Nephron (organoid): Measurements from ENCODE around the gene SHISAL1.

Source experiments
- H3K27ac Mint-ChIP-seq, 3 experiments: 2 replicates each; pipeline ENCODE4 v1.8.0; 2020; ENCODE audit warnings: mixed read lengths in 3 of 3, mild to moderate bottlenecking in 2 of 3, moderate library complexity in 1 of 3
- H3K27me3 Mint-ChIP-seq: 2 replicates; pipeline ENCODE4 v1.8.0; 2021; ENCODE audit warnings: low read depth, mild to moderate bottlenecking, moderate library complexity, mixed read lengths
- H3K36me3 Mint-ChIP-seq: 2 replicates; pipeline ENCODE4 v1.8.0; 2020; ENCODE audit warnings: low read depth, mixed read lengths
- H3K4me1 Mint-ChIP-seq: 2 replicates; pipeline ENCODE4 v1.8.0; 2020; ENCODE audit warnings: mixed read lengths
- H3K4me3 Mint-ChIP-seq, 3 experiments: 2 replicates each; pipeline ENCODE4 v1.8.0; 2020; ENCODE audit warnings: mild to moderate bottlenecking in 3 of 3, mixed read lengths in 3 of 3, moderate library complexity in 2 of 3
- H3K9me3 Mint-ChIP-seq: 2 replicates; pipeline ENCODE4 v1.8.0; 2020; ENCODE audit warnings: mixed read lengths
- CTCF ChIP-seq, 3 experiments: fragments of 200-600 bp; sonication (generic); IDR thresholded peaks; one replicate each; pipeline ENCODE4 v1.5.0; 2021; ENCODE audit warnings: antibody characterized with exemption in 3 of 3; ENCODE audit not compliant: unreplicated experiment in 3 of 3

SHISAL1 gene

DNA sequence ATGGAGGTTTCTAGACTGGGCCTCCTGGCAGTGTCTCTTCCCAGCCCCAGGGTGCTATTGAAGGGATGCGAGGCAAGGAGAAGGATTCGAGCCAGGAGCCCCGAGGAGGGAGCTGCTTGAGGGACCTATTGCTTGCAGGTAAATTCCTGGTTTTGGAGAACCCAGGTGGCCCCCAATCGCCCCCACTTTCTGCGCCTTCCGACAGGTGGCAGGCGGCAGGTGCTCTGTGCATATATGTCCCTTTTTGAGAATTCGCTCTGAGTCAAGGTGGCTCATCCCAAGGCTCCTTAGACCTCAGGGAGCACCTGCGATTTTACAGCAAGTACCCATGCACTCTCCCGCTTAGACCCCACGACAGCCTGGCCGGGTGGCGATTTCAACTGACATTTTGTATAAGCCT is 40.3 kb upstream of the SHISAL1 start:
- Mint-ChIP-seq H3K27ac (no peak overlapping the region), H3K27me3 (peaks cover 35% of the 10 kb centered on the region), H3K36me3 (no peaks in the 10 kb centered on the region), H3K9me3 (no peaks in the 10 kb centered on the region), H3K4me1 (peaks cover 54% of the 10 kb centered on the region), H3K4me3 (no peak overlapping the region)
- TF ChIP-seq CTCF (IDR thresholded peaks at IDR 0.05; ENCODE audit: unreplicated experiment in 3 of 3): no peak

GRCh38 chr22:44352378-44353035 is 39.8 kb upstream of the SHISAL1 start:
- Mint-ChIP-seq H3K9me3 (no peaks in the 10 kb centered on the region), H3K27ac (no peak overlapping the region), H3K27me3 (peaks cover 31% of the 10 kb centered on the region), H3K36me3 (no peaks in the 10 kb centered on the region), H3K4me1 (peaks cover 52% of the 10 kb centered on the region), H3K4me3 (no peak overlapping the region)
- TF ChIP-seq CTCF (IDR thresholded peaks at IDR 0.05; ENCODE audit: unreplicated experiment in 3 of 3): no peak

DNA sequence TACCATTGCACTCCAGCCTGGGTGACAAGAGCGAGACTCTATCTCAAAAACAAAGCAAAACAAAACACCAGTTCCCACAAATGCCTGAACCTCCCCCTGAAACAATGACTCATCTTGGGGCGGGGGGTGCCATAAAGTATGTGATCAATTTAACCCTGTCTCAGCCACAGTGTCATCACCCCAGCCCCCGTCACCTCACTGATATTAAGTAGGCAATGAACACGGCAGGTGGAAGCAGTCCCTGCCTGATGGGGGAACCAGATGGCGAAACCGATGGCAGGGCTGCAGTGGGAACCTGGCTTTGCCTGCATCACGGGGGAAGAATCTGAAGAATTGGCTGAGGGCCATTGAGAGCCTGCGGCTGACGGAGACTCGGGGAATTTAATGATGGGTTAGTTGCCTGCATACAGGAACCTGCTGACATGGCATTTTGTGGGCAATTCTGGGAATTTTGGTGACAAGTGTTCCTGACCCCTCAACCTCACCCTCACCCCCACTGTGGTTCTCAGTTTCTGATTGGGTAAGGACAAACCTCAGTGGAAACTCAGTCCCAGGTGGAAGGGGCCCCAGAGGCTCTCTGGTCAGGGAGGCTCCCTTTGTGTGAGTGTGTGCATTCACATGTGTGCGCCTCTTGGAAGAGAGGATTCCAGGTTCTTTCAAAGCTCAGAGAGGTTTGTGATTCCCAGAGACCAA is 39.1 kb upstream of the SHISAL1 start:
- TF ChIP-seq CTCF (IDR thresholded peaks at IDR 0.05; ENCODE audit: unreplicated experiment in 3 of 3): no peak
- H3K9me3 Mint-ChIP-seq: no peaks in the 10 kb centered on the region
- H3K4me3 Mint-ChIP-seq: no peak overlapping the region
- no peaks in the 10 kb centered on the region for H3K36me3 Mint-ChIP-seq
- peak overlapping the region in 2 of 3 experiments; percentile 26 to 62 for H3K27ac Mint-ChIP-seq
- peaks cover 27% of the 10 kb centered on the region for H3K27me3 Mint-ChIP-seq
- peaks cover 53% of the 10 kb centered on the region for H3K4me1 Mint-ChIP-seq

DNA sequence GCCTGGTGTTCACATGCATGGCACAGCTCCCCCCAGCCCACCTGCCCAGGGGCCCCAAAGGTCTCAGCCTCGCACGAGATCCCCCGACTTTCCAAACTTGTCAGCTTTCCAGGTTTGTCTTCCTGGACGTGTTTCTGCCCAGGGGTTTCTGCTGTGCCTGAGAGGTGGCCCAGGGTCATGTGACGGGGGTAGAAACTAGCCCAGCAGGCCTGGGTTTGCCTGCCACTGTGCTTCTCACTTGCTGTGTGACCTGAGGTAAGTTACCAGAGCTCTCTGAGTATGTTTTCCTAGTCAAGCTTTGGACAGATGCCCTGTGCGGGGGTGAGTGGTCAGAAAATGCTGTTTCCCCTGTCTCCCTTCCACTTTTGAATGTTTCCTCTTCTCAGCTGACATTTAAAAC is 38.3 kb upstream of the SHISAL1 start:
- peaks cover 54% of the 10 kb centered on the region for H3K4me1 Mint-ChIP-seq
- no peak overlapping the region for H3K4me3 Mint-ChIP-seq
- H3K27ac Mint-ChIP-seq: no peak overlapping the region
- no peaks in the 10 kb centered on the region for H3K36me3 Mint-ChIP-seq
- H3K27me3 Mint-ChIP-seq: peaks cover 27% of the 10 kb centered on the region
- TF ChIP-seq CTCF (IDR thresholded peaks at IDR 0.05; ENCODE audit: unreplicated experiment in 3 of 3): no peak
- H3K9me3 Mint-ChIP-seq: no peaks in the 10 kb centered on the region

- H3K27ac Mint-ChIP-seq: no peak overlapping the region
Observed at GRCh38 chr22:44349594-44349993, 36.8 kb upstream of the SHISAL1 start.

More at GRCh38 chr22:44349594-44349993, 36.8 kb upstream of the SHISAL1 start:
- peaks cover 49% of the 10 kb centered on the region for H3K4me1 Mint-ChIP-seq
- no peaks in the 10 kb centered on the region for H3K9me3 Mint-ChIP-seq
- no peaks in the 10 kb centered on the region for H3K36me3 Mint-ChIP-seq
- H3K4me3 Mint-ChIP-seq: no peak overlapping the region
- no peak for TF ChIP-seq CTCF (IDR thresholded peaks at IDR 0.05; ENCODE audit: unreplicated experiment in 3 of 3)
- peaks cover 25% of the 10 kb centered on the region for H3K27me3 Mint-ChIP-seq
